ENCODE results near the gene MIPOL1.

MIPOL1 gene

DNA sequence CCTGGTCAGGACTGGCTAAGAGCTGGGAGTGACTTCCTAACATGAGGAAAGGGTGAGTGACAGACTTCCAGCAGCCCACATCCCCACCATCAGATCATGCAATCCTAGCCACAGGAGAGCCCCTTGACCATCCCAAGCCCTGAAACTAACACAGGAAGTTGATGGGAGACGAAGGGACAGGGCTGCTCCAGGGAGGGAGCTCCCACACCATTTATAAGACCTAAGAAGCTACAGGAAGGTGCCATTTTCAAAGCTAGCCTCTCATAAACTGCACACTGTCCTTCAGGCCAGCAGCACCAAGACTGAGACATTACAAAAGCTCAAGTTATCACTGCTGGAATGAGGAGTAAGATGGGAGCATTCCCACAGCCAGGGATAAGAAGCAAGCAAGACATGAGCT, 44.7 kb upstream of the MIPOL1 start:
- ChIA-PET CTCF (interaction anchor here (0.7 to 1.4 kb wide), 8 partner anchors 15 to 1082 kb away, joined by 3 to 10 read pairs (median 3); no protein-coding TSS in a partner anchor), POLR2A (interaction anchor here (0.6 kb wide), 1 partner anchor 249 kb away, joined by 7 read pairs; no protein-coding TSS in a partner anchor)
- Histone ChIP-seq H3K9me3 (ENCODE audit: control insufficient read depth, insufficient read depth, low read depth, low read length) (no peaks in the 10 kb centered on the region), H3K27ac (ENCODE audit: extremely low read depth, low read depth, low read length) (no peak overlapping the region), H3K4me1 (ENCODE audit: control insufficient read depth, insufficient read depth, low read length) (peaks cover 6% of the 10 kb centered on the region; the same call in 1 of the 2 replicates), H3K36me3 (ENCODE audit: control insufficient read depth in 2 of 2, insufficient read depth in 1 of 2, low read length in 2 of 2) (no peaks in the 10 kb centered on the region), H3K4me3 (ENCODE audit: low read depth, low read length) (no peak overlapping the region)
- TF ChIP-seq ZNF221 (tag by site-specific recombination; IDR thresholded peaks at IDR 0.05; ENCODE audit: borderline replicate concordance), result no peak
- TF ChIP-seq ZNF423 (tag by site-specific recombination; IDR thresholded peaks at IDR 0.05), result no peak
- no peak for TF ChIP-seq TCF7L2 (IDR thresholded peaks at IDR 0.05; ENCODE audit: borderline replicate concordance, low read depth, low read length)
- no peak for TF ChIP-seq SALL2 (tag by site-specific recombination; IDR thresholded peaks at IDR 0.05; ENCODE audit: borderline replicate concordance)
- TF ChIP-seq, protein P1, sequence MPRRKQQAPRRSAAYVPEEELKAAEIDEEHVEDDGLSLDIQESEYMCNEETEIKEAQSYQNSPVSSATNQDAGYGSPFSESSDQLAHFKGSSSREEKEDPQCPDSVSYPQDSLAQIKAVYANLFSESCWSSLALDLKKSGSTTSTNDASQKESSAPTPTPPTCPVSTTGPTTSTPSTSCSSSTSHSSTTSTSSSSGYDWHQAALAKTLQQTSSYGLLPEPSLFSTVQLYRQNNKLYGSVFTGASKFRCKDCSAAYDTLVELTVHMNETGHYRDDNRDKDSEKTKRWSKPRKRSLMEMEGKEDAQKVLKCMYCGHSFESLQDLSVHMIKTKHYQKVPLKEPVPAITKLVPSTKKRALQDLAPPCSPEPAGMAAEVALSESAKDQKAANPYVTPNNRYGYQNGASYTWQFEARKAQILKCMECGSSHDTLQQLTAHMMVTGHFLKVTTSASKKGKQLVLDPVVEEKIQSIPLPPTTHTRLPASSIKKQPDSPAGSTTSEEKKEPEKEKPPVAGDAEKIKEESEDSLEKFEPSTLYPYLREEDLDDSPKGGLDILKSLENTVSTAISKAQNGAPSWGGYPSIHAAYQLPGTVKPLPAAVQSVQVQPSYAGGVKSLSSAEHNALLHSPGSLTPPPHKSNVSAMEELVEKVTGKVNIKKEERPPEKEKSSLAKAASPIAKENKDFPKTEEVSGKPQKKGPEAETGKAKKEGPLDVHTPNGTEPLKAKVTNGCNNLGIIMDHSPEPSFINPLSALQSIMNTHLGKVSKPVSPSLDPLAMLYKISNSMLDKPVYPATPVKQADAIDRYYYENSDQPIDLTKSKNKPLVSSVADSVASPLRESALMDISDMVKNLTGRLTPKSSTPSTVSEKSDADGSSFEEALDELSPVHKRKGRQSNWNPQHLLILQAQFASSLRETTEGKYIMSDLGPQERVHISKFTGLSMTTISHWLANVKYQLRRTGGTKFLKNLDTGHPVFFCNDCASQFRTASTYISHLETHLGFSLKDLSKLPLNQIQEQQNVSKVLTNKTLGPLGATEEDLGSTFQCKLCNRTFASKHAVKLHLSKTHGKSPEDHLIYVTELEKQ (tag by site-specific recombination; IDR thresholded peaks at IDR 0.05; ENCODE audit: borderline replicate concordance), result no peak
- TF ChIP-seq GFI1B (tag by site-specific recombination; IDR thresholded peaks at IDR 0.05), result no peak
- TF ChIP-seq ZNF596 (tag by site-specific recombination; IDR thresholded peaks at IDR 0.05), result no peak

GRCh38 chr14:37153483-37153882, 44.3 kb upstream of the MIPOL1 start:
- Histone ChIP-seq H3K36me3 (ENCODE audit: control insufficient read depth in 2 of 2, insufficient read depth in 1 of 2, low read length in 2 of 2) (no peaks in the 10 kb centered on the region), H3K4me3 (ENCODE audit: low read depth, low read length) (no peak overlapping the region), H3K4me1 (ENCODE audit: control insufficient read depth, insufficient read depth, low read length) (peaks cover 6% of the 10 kb centered on the region; the same call in 1 of the 2 replicates), H3K9me3 (ENCODE audit: control insufficient read depth, insufficient read depth, low read depth, low read length) (no peaks in the 10 kb centered on the region), H3K27ac (ENCODE audit: extremely low read depth, low read depth, low read length) (no peak overlapping the region)
- no peak for TF ChIP-seq ZNF488 (tag by site-specific recombination; IDR thresholded peaks at IDR 0.05)
- TF ChIP-seq ZSCAN18 (tag by site-specific recombination; IDR thresholded peaks at IDR 0.05), result no peak
- TF ChIP-seq, protein P2, sequence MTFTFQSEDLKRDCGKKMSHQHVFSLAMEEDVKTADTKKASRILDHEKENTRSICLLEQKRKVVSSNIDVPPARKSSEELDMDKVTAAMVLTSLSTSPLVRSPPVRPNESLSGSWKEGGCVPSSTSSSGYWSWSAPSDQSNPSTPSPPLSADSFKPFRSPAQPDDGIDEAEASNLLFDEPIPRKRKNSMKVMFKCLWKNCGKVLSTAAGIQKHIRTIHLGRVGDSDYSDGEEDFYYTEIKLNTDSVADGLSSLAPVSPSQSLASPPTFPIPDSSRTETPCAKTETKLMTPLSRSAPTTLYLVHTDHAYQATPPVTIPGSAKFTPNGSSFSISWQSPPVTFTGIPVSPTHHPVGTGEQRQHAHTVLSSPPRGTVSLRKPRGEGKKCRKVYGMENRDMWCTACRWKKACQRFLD (tag by site-specific recombination; IDR thresholded peaks at IDR 0.05), result no peak
- no peak for TF ChIP-seq ZSCAN16 (tag by site-specific recombination; IDR thresholded peaks at IDR 0.05)
- no peak for TF ChIP-seq ZXDB (tag by site-specific recombination; IDR thresholded peaks at IDR 0.05)
- TF ChIP-seq ZNF211 (tag by site-specific recombination; IDR thresholded peaks at IDR 0.05; ENCODE audit: low read depth), result no peak
- no peak for TF ChIP-seq KLF10 (tag by site-specific recombination; IDR thresholded peaks at IDR 0.05)
- no peak for TF ChIP-seq ZNF19 (tag by site-specific recombination; IDR thresholded peaks at IDR 0.05; ENCODE audit: low read depth)
- TF ChIP-seq ZNF223 (tag by site-specific recombination; IDR thresholded peaks at IDR 0.05), result no peak
- TF ChIP-seq ZNF214 (tag by site-specific recombination; IDR thresholded peaks at IDR 0.05; ENCODE audit: borderline replicate concordance), result no peak
- no peak for TF ChIP-seq ZNF501 (tag by site-specific recombination; IDR thresholded peaks at IDR 0.05)
- no peak for TF ChIP-seq HIC1 (tag by site-specific recombination; IDR thresholded peaks at IDR 0.05)
- TF ChIP-seq ZNF629 (tag by site-specific recombination; IDR thresholded peaks at IDR 0.05), result no peak
- no peak for TF ChIP-seq ZNF585B (tag by site-specific recombination; IDR thresholded peaks at IDR 0.05)
- no peak for TF ChIP-seq ZBTB26 (tag by site-specific recombination; optimal IDR thresholded peaks at IDR 0.05)
- no peak for TF ChIP-seq ZFP69B (tag by site-specific recombination; IDR thresholded peaks at IDR 0.05)
- ChIA-PET CTCF (interaction anchor here (0.7 to 1.4 kb wide), 8 partner anchors 14 to 1082 kb away, joined by 3 to 10 read pairs (median 3); no protein-coding TSS in a partner anchor), POLR2A (interaction anchor here (0.6 kb wide), 1 partner anchor 250 kb away, joined by 7 read pairs; no protein-coding TSS in a partner anchor)
